Stimulated activated CD8-positive, alpha-beta memory T cell treated with anti-CD3 and anti-CD28 coated beads, Interleukin-2, amount 100 ng/mL, for 48 hours (primary cell): ENCODE data around the gene DHX15.
"Not testable (repeated sequence)": the region's sequence is repeated elsewhere in the genome, so short reads cannot be mapped to it uniquely, and the experiment has no call there.

Source experiments
- DNase-seq, 2 donors: peaks; one replicate each; pipeline ENCODE4 v3.0.0-alpha.2; 2020; ENCODE audit warnings: low read depth in 2 of 2

The DHX15 gene

GRCh38 chr4:24544208-24544988 lies 40.0 kb downstream of the DHX15 start:
- DNase-seq = no peak

GRCh38 chr4:24537025-24537424 lies 47.3 kb downstream of the DHX15 start:
- DNase-seq = no peak

GRCh38 chr4:24535399-24535798 lies 49.0 kb downstream of the DHX15 start:
- DNase-seq = no peak

GRCh38 chr4:24533364-24533763 lies 51.0 kb downstream of the DHX15 start:
- no peak for DNase-seq

GRCh38 chr4:24529555-24529954 lies 54.8 kb downstream of the DHX15 start:
- DNase-seq = no peak

GRCh38 chr4:24527371-24527770 lies 57.0 kb downstream of the DHX15 start:
- no peak for DNase-seq

GRCh38 chr4:24521544-24521943 lies 62.8 kb downstream of the DHX15 start:
- DNase-seq = no peak

- no peak for DNase-seq
Observed at GRCh38 chr4:24519649-24520048, 64.7 kb downstream of the DHX15 start.

- no peak for DNase-seq
Observed at GRCh38 chr4:24517676-24518075, 66.7 kb downstream of the DHX15 start.

GRCh38 chr4:24516926-24517325 lies 67.4 kb downstream of the DHX15 start:
- DNase-seq = no peak

GRCh38 chr4:24515698-24516097 lies 68.7 kb downstream of the DHX15 start:
- no peak for DNase-seq

- no peak for DNase-seq
Observed at GRCh38 chr4:24514808-24515207, 69.5 kb downstream of the DHX15 start.

GRCh38 chr4:24513718-24514117 lies 70.6 kb downstream of the DHX15 start:
- no peak for DNase-seq

GRCh38 chr4:24511371-24512063 lies 72.8 kb downstream of the DHX15 start:
- no peak for DNase-seq

- no peak for DNase-seq
Observed at GRCh38 chr4:24510091-24510490, 74.3 kb downstream of the DHX15 start.

- DNase-seq = no peak
Observed at GRCh38 chr4:24508541-24508940, 75.8 kb downstream of the DHX15 start.

- no peak for DNase-seq
Observed at GRCh38 chr4:24507439-24507838, 76.9 kb downstream of the DHX15 start.

GRCh38 chr4:24503090-24503489 lies 81.3 kb downstream of the DHX15 start:
- not testable (repeated sequence) for DNase-seq

GRCh38 chr4:24497221-24497620 lies 87.1 kb downstream of the DHX15 start:
- DNase-seq = no peak

GRCh38 chr4:24496597-24496996 lies 87.8 kb downstream of the DHX15 start:
- no peak for DNase-seq

GRCh38 chr4:24495388-24495787 lies 89.0 kb downstream of the DHX15 start:
- DNase-seq = no peak

- DNase-seq = no peak
Observed at GRCh38 chr4:24489870-24490269, 94.5 kb downstream of the DHX15 start.

GRCh38 chr4:24488399-24489164 lies 95.8 kb downstream of the DHX15 start:
- DNase-seq = peak; percentile 57 to 61
